Activated T-cell treated with anti-CD3 and anti-CD28 coated beads for 4 hours (primary cell): ENCODE results near the gene EXOC6B.

Source experiments
- DNase-seq: peaks from one replicate; pipeline ENCODE4 v3.0.0-alpha.2; 2020

The EXOC6B gene

GRCh38 chr2:72141881-72142451, 683.9 kb downstream of the EXOC6B start:
- DNase-seq = no peak

GRCh38 chr2:72141032-72141645, 684.7 kb downstream of the EXOC6B start:
- DNase-seq = no peak

- DNase-seq = no peak
Observed at GRCh38 chr2:72140621-72140960, 685.2 kb downstream of the EXOC6B start.

GRCh38 chr2:72139874-72140620, 685.8 kb downstream of the EXOC6B start:
- DNase-seq = no peak

- no peak for DNase-seq
Observed at GRCh38 chr2:72139471-72139873, 686.4 kb downstream of the EXOC6B start.

- no peak for DNase-seq
Observed at GRCh38 chr2:72138921-72139381, 686.9 kb downstream of the EXOC6B start.

GRCh38 chr2:72138011-72138881, 687.6 kb downstream of the EXOC6B start:
- DNase-seq = no peak

- DNase-seq = peak; percentile 59
Observed at GRCh38 chr2:72137498-72138010, 688.3 kb downstream of the EXOC6B start.

- DNase-seq = no peak
Observed at GRCh38 chr2:72136933-72137497, 688.8 kb downstream of the EXOC6B start.

GRCh38 chr2:72136331-72136730, 689.5 kb downstream of the EXOC6B start:
- no peak for DNase-seq

- no peak for DNase-seq
Observed at GRCh38 chr2:72135921-72136320, 689.9 kb downstream of the EXOC6B start.

GRCh38 chr2:72134997-72135800, 690.6 kb downstream of the EXOC6B start:
- DNase-seq = no peak

- DNase-seq = no peak
Observed at GRCh38 chr2:72134408-72134996, 691.3 kb downstream of the EXOC6B start.

- DNase-seq = no peak
Observed at GRCh38 chr2:72133721-72134407, 692.0 kb downstream of the EXOC6B start.

- DNase-seq = no peak
Observed at GRCh38 chr2:72132981-72133720, 692.7 kb downstream of the EXOC6B start.

- DNase-seq = no peak
Observed at GRCh38 chr2:72131916-72132841, 693.7 kb downstream of the EXOC6B start.

GRCh38 chr2:72131371-72131891, 694.4 kb downstream of the EXOC6B start:
- no peak for DNase-seq

- no peak for DNase-seq
Observed at GRCh38 chr2:72130659-72131360, 695.0 kb downstream of the EXOC6B start.
